Effector CD4-positive, alpha-beta T cell (primary cell): Measurements from ENCODE around the gene TTF1.

ENCODE experiments used
- DNase-seq: peaks from one replicate; pipeline ENCODE4 v3.0.0-alpha.2; 2020

The TTF1 gene

GRCh38 chr9:132365986-132366385 is 40.7 kb downstream of the TTF1 start:
- no peak for DNase-seq

DNA sequence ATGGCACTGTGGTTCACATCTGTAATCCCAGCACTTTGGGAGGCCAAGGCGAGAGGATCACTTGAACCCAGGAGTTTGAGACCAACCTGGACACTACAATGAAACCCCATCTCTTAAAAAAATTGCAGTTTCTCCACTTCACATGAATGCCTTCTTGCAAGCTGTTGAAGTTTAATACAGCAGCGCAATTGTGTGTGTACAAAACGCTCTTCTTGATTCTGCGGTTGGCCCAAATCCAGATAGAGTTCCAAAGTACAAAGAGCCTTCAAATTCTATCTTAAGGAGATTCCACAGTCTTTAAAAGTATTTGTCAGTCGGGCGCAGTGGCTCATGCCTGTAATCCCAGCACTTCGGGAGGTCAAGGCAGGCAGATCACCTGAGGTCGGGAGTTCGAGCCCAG is 42.6 kb downstream of the TTF1 start:
- DNase-seq: no peak

GRCh38 chr9:132357764-132358163 is 48.9 kb downstream of the TTF1 start:
- no peak for DNase-seq

- DNase-seq: no peak
Observed at GRCh38 chr9:132356324-132356924, 50.2 kb downstream of the TTF1 start.

DNA sequence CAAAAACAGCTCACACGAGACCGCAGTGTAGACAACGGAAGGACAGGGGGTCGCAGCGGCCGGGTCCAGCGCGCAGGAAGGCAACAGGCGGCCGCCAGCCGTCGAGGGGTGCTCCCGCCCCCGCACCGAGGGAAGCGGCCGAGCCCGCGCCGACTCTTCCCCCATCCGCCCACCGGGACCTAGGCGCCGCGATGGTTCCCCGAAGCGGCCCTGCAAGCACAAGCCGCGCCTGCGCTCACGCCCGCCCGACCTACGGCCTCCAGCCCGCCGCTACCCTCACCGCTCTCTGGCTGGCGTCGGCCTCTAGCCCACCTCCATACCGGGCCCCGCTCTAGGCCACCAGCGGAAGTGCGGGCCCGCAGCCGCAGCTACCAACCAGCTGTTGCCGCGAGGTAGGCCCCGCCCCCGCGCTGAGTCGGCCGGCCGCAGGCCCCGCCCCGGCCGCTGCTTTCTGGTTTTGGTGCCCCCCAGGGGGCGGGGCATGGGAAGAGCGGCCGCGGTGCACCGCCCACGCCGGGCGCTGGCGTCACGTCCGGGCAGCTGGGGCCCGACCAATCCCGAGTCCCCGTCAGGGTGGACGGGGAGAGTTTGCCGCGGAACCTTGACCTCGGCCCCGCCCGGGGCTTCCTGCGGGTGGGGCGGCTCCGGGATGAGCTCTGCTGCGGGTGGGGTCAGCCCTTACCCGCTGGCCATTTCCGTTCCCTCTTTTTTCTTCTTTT is 51.8 kb downstream of the TTF1 start, which contains the start of gene SETX:
Gene SETX, minus strand, starts transcription at position 350 of the 719 bp plus-strand sequence. CDS start 5,558 bp downstream, outside the sequence.
- DNase-seq: peak; percentile 90

DNA sequence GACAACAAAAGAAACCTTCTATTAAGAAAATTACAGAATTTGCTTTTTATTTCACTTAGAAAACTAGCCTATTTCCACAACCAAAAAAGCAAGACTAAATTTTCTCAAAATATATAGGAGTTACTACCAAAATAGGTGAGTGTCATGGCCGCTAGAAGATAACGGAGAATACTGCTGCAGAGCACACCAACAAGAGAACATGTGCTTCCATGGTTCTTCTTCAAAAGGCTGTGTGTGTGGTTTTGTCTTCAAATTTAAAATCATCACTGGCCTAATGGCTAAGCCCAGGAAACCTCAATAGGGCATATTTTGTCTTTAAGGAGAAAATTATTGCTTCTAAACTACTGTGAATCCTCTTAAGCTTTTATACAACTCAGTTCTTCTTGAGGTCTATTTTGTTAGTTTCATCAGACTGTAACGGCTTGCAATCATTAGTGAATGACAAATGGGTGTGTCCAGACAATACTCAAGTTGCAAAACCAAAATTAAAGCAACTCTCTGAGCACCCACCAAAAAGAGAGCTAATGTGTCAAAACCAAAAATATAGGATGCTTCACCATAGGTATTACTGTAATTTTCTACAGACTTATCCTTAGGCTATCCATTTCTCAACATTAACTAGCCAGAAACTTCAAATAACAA is 55.1 kb downstream of the TTF1 start:
- no peak for DNase-seq

- peak; percentile 14 for DNase-seq
Observed at GRCh38 chr9:132350861-132351315, 55.8 kb downstream of the TTF1 start.

- DNase-seq: no peak
Observed at GRCh38 chr9:132348676-132349075, 58.0 kb downstream of the TTF1 start.

- DNase-seq: no peak
Observed at GRCh38 chr9:132346177-132346576, 60.5 kb downstream of the TTF1 start.

DNA sequence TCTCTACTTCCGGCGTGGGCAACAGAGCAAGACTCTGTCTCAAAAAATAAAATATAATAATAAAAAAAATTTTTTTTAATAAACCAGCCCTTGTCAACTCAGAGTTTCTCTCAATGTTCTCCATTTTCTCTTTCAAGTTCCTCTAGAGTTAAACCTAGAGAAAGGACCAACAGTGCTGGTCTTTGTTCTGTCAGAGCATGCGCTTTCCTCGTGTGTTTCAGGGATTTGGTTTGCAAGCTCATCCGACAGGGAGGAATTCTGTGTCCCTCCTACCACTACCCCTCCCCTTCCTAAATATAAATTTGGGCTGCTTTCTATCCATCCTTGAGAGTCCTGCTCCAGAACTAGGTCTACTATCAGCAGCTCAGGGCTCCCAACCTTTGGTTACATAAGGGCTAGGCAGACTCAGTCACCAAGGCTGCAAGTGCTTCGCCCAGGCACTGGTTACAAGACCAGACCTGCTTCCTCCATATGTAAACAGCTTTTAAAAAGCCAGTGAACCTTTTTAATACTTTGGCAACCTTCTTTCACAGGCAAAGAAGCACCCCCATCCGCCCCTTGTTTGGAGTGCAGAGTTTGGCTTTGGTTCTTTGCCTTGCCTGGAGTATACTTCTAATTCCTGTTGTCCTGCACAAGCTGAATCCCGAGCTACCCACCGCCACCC is 65.3 kb downstream of the TTF1 start:
- DNase-seq: no peak

DNA sequence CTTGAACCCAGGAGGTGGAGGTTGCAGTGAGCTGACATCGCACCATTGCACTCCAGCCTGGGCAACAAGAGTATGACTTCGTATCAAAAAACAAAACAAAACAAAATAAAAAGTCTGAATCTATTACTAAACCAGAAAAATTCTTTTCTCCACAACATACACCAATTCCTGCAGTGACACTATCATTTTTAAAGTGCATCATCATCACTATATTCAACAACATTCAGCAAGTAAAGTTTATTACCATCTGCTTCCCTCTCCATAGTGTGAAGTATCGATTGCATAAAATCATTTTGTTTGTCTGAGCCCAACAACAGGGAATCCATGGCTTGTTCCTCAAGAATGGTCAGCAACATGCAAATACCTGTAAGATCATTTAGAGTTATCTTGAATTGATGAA is 72.3 kb downstream of the TTF1 start:
- DNase-seq: no peak

GRCh38 chr9:132333556-132333955 is 73.1 kb downstream of the TTF1 start:
- no peak for DNase-seq

DNA sequence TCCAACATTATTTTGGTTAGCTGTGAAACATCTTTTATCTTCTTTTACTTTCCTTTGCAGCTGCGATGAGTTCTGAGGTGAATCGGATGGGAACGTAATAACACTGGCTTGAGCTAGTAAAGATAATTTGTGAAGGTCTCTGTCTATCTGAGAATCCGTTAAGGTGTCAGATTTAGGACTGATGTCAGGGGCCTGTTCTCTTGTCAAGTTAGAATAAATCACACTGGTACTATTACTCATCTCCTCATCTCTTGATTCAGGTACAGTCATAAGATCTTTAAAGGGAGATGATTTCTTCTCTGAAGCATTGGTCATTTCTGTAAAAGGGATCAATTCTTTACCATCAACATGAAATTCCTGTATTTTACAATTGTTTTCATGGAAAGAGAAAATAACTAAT is 78.1 kb downstream of the TTF1 start:
- no peak for DNase-seq

- no peak for DNase-seq
Observed at GRCh38 chr9:132327537-132327936, 79.1 kb downstream of the TTF1 start.
